WTC11 (cell line): ENCODE measurements around the gene PIP4K2A. TPM values are rescaled to one million over a fixed set of nuclear protein-coding genes. Genes with fewer than 3 reads are reported as not detected.

Source experiments
- ATAC-seq: fragments of 200-7000 bp; cut with Tn5 transposase; 2 replicates; pipeline ENCODE4 v1.10.0; 2021; ENCODE audit warnings: mild to moderate bottlenecking, moderate library complexity
- CTCF ChIA-PET: fragments of 300-600 bp; sonication (Branson Sonifier 250); formaldehyde crosslinking; loops from one replicate; lab custom pipeline; 2021; ENCODE audit warnings: antibody characterized with exemption; lab: Charles Lee
- POLR2A ChIA-PET: fragments of 350-600 bp; sonication (Branson Sonifier 250); formaldehyde crosslinking; loops from one replicate; lab custom pipeline; 2021; ENCODE audit warnings: antibody characterized with exemption; lab: Charles Lee
- DNase-seq: peaks from one replicate; pipeline ENCODE4 v3.0.0; 2021; ENCODE audit warnings: low spot score
- H3K27ac Mint-ChIP-seq: 2 replicates; pipeline ENCODE4 v1.8.0; 2021; ENCODE audit warnings: mixed read lengths
- H3K27me3 Mint-ChIP-seq: 2 replicates; pipeline ENCODE4 v1.8.0; 2021; ENCODE audit warnings: low read depth, mild to moderate bottlenecking, moderate library complexity, mixed read lengths
- H3K36me3 Mint-ChIP-seq: 2 replicates; pipeline ENCODE4 v1.8.0; 2021; ENCODE audit warnings: mixed read lengths
- H3K4me1 Mint-ChIP-seq: 2 replicates; pipeline ENCODE4 v1.8.0; 2022; ENCODE audit warnings: mixed read lengths
- H3K4me3 Mint-ChIP-seq: 2 replicates; pipeline ENCODE4 v1.8.0; 2021; ENCODE audit warnings: mild to moderate bottlenecking, moderate library complexity, mixed read lengths
- H3K9me3 Mint-ChIP-seq: 2 replicates; pipeline ENCODE4 v1.8.0; 2021; ENCODE audit warnings: mixed read lengths
- ATF1 ChIP-seq: sonication (generic); formaldehyde crosslinking; IDR thresholded peaks from 2 replicates; pipeline ENCODE4 v1.8.1; 2023; ENCODE audit warnings: mild to moderate bottlenecking, moderate library complexity, missing genetic modification reagents
- ATF3 ChIP-seq: sonication (generic); formaldehyde crosslinking; conservative IDR thresholded peaks from 2 replicates; pipeline ENCODE4 v1.8.1; 2022; ENCODE audit warnings: mild to moderate bottlenecking, missing genetic modification reagents
- ATF6 ChIP-seq: sonication (generic); formaldehyde crosslinking; IDR thresholded peaks from 2 replicates; pipeline ENCODE4 v1.8.1; 2023; ENCODE audit warnings: mild to moderate bottlenecking, missing genetic modification reagents
- CREB1 ChIP-seq: sonication (generic); formaldehyde crosslinking; IDR thresholded peaks from 2 replicates; pipeline ENCODE4 v1.8.0; 2023; ENCODE audit warnings: mild to moderate bottlenecking, missing genetic modification reagents
- CTCF ChIP-seq: fragments of 200-600 bp; IDR thresholded peaks from 2 replicates; pipeline ENCODE4 v1.8.0; 2022; ENCODE audit warnings: antibody characterized with exemption
- E2F4 ChIP-seq: sonication (generic); formaldehyde crosslinking; IDR thresholded peaks from 2 replicates; pipeline ENCODE4 v1.8.1; 2022; ENCODE audit warnings: low read depth, mild to moderate bottlenecking, moderate library complexity, missing genetic modification reagents, borderline replicate concordance
- FOXK1 ChIP-seq: sonication (generic); formaldehyde crosslinking; IDR thresholded peaks from 2 replicates; pipeline ENCODE4 v1.8.0; 2022; ENCODE audit warnings: mild to moderate bottlenecking, moderate library complexity, missing genetic modification reagents
- FOXP4 ChIP-seq: sonication (generic); formaldehyde crosslinking; IDR thresholded peaks from 2 replicates; pipeline ENCODE4 v1.8.0; 2022; ENCODE audit warnings: mild to moderate bottlenecking, missing genetic modification reagents
- GRHL2 ChIP-seq: fragments of 250-450 bp; sonication (Bioruptor Pico); IDR thresholded peaks from 2 replicates; pipeline ENCODE4 v1.8.0; 2022; ENCODE audit warnings: mild to moderate bottlenecking, moderate library complexity; ENCODE audit not compliant: insufficient replicate concordance, severe bottlenecking
- GTF2I ChIP-seq: fragments of 250-450 bp; sonication (Bioruptor Pico); conservative IDR thresholded peaks from 2 replicates; pipeline ENCODE4 v1.4.0; 2021; ENCODE audit warnings: mild to moderate bottlenecking
- PRRX2 ChIP-seq: fragments of 250-450 bp; sonication (Bioruptor Pico); IDR thresholded peaks from 2 replicates; pipeline ENCODE4 v1.8.0; 2021; ENCODE audit warnings: mild to moderate bottlenecking
- RORB ChIP-seq: fragments of 250-450 bp; sonication (Bioruptor Pico); IDR thresholded peaks from 2 replicates; pipeline ENCODE4 v1.9.0; 2021; ENCODE audit warnings: mild to moderate bottlenecking
- TEAD4 ChIP-seq: sonication (generic); formaldehyde crosslinking; IDR thresholded peaks from 2 replicates; pipeline ENCODE4 v1.8.0; 2022; ENCODE audit warnings: mild to moderate bottlenecking, missing genetic modification reagents
- TP53 ChIP-seq: sonication (generic); formaldehyde crosslinking; IDR thresholded peaks from 2 replicates; pipeline ENCODE4 v1.8.1; 2023; ENCODE audit warnings: mild to moderate bottlenecking, missing genetic modification reagents
- USF2 ChIP-seq: sonication (generic); formaldehyde crosslinking; IDR thresholded peaks from 2 replicates; pipeline ENCODE4 v1.8.1; 2023; ENCODE audit warnings: mild to moderate bottlenecking, missing genetic modification reagents, moderate library complexity
- ZBTB21 ChIP-seq: sonication (generic); formaldehyde crosslinking; IDR thresholded peaks from 2 replicates; pipeline ENCODE4 v1.8.1; 2023; ENCODE audit warnings: mild to moderate bottlenecking, missing genetic modification reagents, borderline replicate concordance
- ZMAT4 ChIP-seq: fragments of 250-450 bp; sonication (Bioruptor Pico); IDR thresholded peaks from 2 replicates; pipeline ENCODE4 v1.9.0; 2021; ENCODE audit warnings: mild to moderate bottlenecking
- ZNF219 ChIP-seq: sonication (generic); formaldehyde crosslinking; IDR thresholded peaks from 2 replicates; pipeline ENCODE4 v1.8.0; 2023; ENCODE audit warnings: missing genetic modification reagents, mild to moderate bottlenecking, borderline replicate concordance
- ZNF317 ChIP-seq: sonication (generic); formaldehyde crosslinking; IDR thresholded peaks from 2 replicates; pipeline ENCODE4 v1.8.1; 2023; ENCODE audit warnings: low read depth, mild to moderate bottlenecking, moderate library complexity, missing genetic modification reagents, borderline replicate concordance
- ZNF396 ChIP-seq: fragments of 250-450 bp; sonication (Bioruptor Pico); IDR thresholded peaks from 2 replicates; pipeline ENCODE4 v1.8.0; 2021; ENCODE audit warnings: mild to moderate bottlenecking, moderate library complexity, borderline replicate concordance
- ZNF425 ChIP-seq: fragments of 250-450 bp; sonication (Bioruptor Pico); conservative IDR thresholded peaks from 2 replicates; pipeline ENCODE4 v1.9.0; 2021; ENCODE audit warnings: mild to moderate bottlenecking
- total RNA-seq: library from RNA; stranded (reverse); gene quantifications from 3 replicates; pipeline ENCODE4 v1.2.3, GENCODE V29; 2021

The PIP4K2A gene
- total RNA-seq, 1 experiment from 2014 or later, result 47.5 TPM

GRCh38 chr10:22699976-22700375 lies 14.4 kb downstream of the PIP4K2A start:
- Mint-ChIP-seq H3K27ac (peak overlapping the region; percentile 47; the same call in 1 of the 2 replicates), H3K4me3 (no peak overlapping the region), H3K27me3 (no peaks in the 10 kb centered on the region), H3K9me3 (no peaks in the 10 kb centered on the region; the same call in 1 of the 2 replicates), H3K36me3 (peaks cover 5% of the 10 kb centered on the region)
- ATAC-seq, result no peak; the same call in 1 of the 2 replicates
- POLR2A ChIA-PET, result interaction anchor here (0.7 kb wide), 1 partner anchor 25 kb away, joined by 3 read pairs; no protein-coding TSS in a partner anchor
- CTCF ChIA-PET, result interaction anchor here (1.0 kb wide), 1 partner anchor 26 kb away, joined by 3 read pairs; no protein-coding TSS in a partner anchor
- TF ChIP-seq GRHL2 (CRISPR knock-in tag), result no peak
- no peak for TF ChIP-seq FOXP4
- TF ChIP-seq CREB1, result no peak
- no peak for TF ChIP-seq ATF3 (CRISPR knock-in tag)
- TF ChIP-seq ZMAT4 (CRISPR knock-in tag), result no peak
- TF ChIP-seq RORB, result no peak
- no peak for TF ChIP-seq ZNF317
- TF ChIP-seq, all 79 proteins: peak for 0
- peaks cover 75% of the 10 kb centered on the region for H3K4me1 Mint-ChIP-seq
- DNase-seq, result no peak

- DNase-seq, result no peak
- peaks cover 9% of the 10 kb centered on the region for H3K36me3 Mint-ChIP-seq
- no peak overlapping the region for H3K4me3 Mint-ChIP-seq
- H3K4me1 Mint-ChIP-seq, result peaks cover 71% of the 10 kb centered on the region
- ChIA-PET CTCF (no interaction called here), POLR2A (interaction anchor here (0.6 kb wide), 1 partner anchor 505 kb away, joined by 6 read pairs; no protein-coding TSS in a partner anchor)
- no peaks in the 10 kb centered on the region; the same call in 1 of the 2 replicates for H3K9me3 Mint-ChIP-seq
- peak overlapping the region; percentile 42 for H3K27ac Mint-ChIP-seq
- no peak for ATAC-seq
- TF ChIP-seq ATF3 (CRISPR knock-in tag) (no peak), CTCF (no peak), GTF2I (no peak), RORB (no peak), ATF6 (CRISPR knock-in tag) (no peak), GRHL2 (CRISPR knock-in tag) (no peak), E2F4 (no peak), TP53 (CRISPR knock-in tag) (no peak), ZBTB21 (CRISPR knock-in tag) (no peak), USF2 (no peak), FOXK1 (CRISPR knock-in tag) (no peak), ZNF219 (CRISPR knock-in tag) (no peak), ZNF425 (no peak), ATF1 (CRISPR knock-in tag) (no peak), TEAD4 (no peak), ZNF396 (no peak), PRRX2 (CRISPR knock-in tag) (no peak)
- H3K27me3 Mint-ChIP-seq, result no peaks in the 10 kb centered on the region
Observed at GRCh38 chr10:22698941-22699440, 15.4 kb downstream of the PIP4K2A start.
